Thyroid gland (tissue), 4 donors: ENCODE measurements around the gene RNF17.

Source experiments
- POLR2A ChIP-seq, 2 donors: fragments of 450-650 bp; IDR thresholded peaks; one replicate each; pipeline ENCODE4 v1.6.1; 2017; ENCODE audit warnings: antibody characterized with exemption in 2 of 2, mild to moderate bottlenecking in 2 of 2, moderate library complexity in 1 of 2
- TF ChIP-seq, protein P1 (sequence below), 6 experiments: fragments of 200-600 bp in 3 of 6; fragments of 450-650 bp in 3 of 6; sonication (generic) in 3 of 6; IDR thresholded peaks; one replicate each; pipeline ENCODE4 v1.5.1; 2016 to 2019; ENCODE audit warnings: antibody characterized with exemption in 6 of 6, mild to moderate bottlenecking in 2 of 6, inconsistent platforms in 1 of 6, moderate library complexity in 1 of 6

DNA sequence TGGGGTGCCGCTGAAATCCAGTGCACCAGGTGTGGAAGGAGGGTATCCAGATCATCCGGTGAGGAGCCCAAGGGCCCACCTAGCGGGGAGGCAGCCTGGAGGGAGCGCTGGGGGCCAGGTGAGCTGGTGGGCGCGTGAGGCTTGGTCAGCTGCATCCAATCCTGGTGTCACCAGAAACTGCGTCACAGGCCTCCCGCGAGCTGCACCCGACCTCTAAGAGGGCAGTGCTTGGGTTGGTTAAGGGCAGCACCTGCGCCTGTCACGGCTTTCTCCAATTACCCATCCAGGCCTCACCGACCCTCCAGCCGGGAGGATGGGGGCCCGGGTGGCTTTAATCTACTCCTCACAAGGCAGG is 284 bp downstream of the RNF17 start:
- TF ChIP-seq, protein P1, sequence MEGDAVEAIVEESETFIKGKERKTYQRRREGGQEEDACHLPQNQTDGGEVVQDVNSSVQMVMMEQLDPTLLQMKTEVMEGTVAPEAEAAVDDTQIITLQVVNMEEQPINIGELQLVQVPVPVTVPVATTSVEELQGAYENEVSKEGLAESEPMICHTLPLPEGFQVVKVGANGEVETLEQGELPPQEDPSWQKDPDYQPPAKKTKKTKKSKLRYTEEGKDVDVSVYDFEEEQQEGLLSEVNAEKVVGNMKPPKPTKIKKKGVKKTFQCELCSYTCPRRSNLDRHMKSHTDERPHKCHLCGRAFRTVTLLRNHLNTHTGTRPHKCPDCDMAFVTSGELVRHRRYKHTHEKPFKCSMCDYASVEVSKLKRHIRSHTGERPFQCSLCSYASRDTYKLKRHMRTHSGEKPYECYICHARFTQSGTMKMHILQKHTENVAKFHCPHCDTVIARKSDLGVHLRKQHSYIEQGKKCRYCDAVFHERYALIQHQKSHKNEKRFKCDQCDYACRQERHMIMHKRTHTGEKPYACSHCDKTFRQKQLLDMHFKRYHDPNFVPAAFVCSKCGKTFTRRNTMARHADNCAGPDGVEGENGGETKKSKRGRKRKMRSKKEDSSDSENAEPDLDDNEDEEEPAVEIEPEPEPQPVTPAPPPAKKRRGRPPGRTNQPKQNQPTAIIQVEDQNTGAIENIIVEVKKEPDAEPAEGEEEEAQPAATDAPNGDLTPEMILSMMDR (IDR thresholded peaks at IDR 0.05): no peak
- TF ChIP-seq POLR2A (IDR thresholded peaks at IDR 0.05): no peak
